ENCODE results near the gene SKI.

DNA sequence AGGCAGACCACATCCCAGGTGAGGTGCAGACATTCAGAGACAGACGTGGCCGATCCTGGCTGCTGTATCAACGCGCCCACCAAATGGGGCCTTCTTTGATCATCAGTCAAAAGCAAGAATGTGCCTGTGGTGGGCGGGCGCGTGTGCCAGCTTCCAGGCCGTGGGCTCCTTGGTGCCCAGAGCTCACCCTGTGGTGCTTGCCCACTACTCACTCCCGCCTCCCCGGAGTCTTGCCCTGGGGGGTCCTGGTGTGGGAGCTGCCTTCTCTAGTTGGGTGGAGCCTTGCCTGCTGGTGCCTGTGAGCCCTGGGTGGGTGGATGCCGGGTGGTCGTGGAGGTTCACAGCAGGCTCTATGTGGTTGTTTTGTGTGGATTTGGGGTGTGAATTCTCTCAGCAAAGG lies 70.6 kb downstream of the SKI start:
- TF ChIP-seq, protein P1, sequence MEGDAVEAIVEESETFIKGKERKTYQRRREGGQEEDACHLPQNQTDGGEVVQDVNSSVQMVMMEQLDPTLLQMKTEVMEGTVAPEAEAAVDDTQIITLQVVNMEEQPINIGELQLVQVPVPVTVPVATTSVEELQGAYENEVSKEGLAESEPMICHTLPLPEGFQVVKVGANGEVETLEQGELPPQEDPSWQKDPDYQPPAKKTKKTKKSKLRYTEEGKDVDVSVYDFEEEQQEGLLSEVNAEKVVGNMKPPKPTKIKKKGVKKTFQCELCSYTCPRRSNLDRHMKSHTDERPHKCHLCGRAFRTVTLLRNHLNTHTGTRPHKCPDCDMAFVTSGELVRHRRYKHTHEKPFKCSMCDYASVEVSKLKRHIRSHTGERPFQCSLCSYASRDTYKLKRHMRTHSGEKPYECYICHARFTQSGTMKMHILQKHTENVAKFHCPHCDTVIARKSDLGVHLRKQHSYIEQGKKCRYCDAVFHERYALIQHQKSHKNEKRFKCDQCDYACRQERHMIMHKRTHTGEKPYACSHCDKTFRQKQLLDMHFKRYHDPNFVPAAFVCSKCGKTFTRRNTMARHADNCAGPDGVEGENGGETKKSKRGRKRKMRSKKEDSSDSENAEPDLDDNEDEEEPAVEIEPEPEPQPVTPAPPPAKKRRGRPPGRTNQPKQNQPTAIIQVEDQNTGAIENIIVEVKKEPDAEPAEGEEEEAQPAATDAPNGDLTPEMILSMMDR (IDR thresholded peaks at IDR 0.05) = no peak
- TF ChIP-seq POLR2A (IDR thresholded peaks at IDR 0.05) (no peak), POLR2AphosphoS5 (IDR thresholded peaks at IDR 0.05) (no peak)

Measured in prostate gland (tissue), 2 donors.